ENCODE data around the gene MXRA8.

- no peak for TF ChIP-seq POLR2A (IDR thresholded peaks at IDR 0.05; ENCODE audit: low read length)
- TF ChIP-seq, protein P1, sequence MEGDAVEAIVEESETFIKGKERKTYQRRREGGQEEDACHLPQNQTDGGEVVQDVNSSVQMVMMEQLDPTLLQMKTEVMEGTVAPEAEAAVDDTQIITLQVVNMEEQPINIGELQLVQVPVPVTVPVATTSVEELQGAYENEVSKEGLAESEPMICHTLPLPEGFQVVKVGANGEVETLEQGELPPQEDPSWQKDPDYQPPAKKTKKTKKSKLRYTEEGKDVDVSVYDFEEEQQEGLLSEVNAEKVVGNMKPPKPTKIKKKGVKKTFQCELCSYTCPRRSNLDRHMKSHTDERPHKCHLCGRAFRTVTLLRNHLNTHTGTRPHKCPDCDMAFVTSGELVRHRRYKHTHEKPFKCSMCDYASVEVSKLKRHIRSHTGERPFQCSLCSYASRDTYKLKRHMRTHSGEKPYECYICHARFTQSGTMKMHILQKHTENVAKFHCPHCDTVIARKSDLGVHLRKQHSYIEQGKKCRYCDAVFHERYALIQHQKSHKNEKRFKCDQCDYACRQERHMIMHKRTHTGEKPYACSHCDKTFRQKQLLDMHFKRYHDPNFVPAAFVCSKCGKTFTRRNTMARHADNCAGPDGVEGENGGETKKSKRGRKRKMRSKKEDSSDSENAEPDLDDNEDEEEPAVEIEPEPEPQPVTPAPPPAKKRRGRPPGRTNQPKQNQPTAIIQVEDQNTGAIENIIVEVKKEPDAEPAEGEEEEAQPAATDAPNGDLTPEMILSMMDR (IDR thresholded peaks at IDR 0.05): no peak
- no peak for TF ChIP-seq RFX5 (IDR thresholded peaks at IDR 0.05)
- no peak for TF ChIP-seq FOSB (CRISPR knock-in tag; IDR thresholded peaks at IDR 0.05)
- TF ChIP-seq TFCP2L1 (CRISPR knock-in tag; IDR thresholded peaks at IDR 0.05): no peak
- no peak for TF ChIP-seq ELK1 (IDR thresholded peaks at IDR 0.05; ENCODE audit: low read depth, low read length)
- no peak for TF ChIP-seq JUN (IDR thresholded peaks at IDR 0.05)
- TF ChIP-seq MAX (IDR thresholded peaks at IDR 0.05): no peak
- no peak for TF ChIP-seq SMC3 (IDR thresholded peaks at IDR 0.05)
- TF ChIP-seq HDAC2 (IDR thresholded peaks at IDR 0.05): no peak
- TF ChIP-seq KDM5A (IDR thresholded peaks at IDR 0.05): no peak
- no peak for TF ChIP-seq MYC (IDR thresholded peaks at IDR 0.05; ENCODE audit: borderline replicate concordance, low read length)
- TF ChIP-seq EHF (CRISPR knock-in tag; IDR thresholded peaks at IDR 0.05): no peak
- no peak for TF ChIP-seq ZSCAN20 (CRISPR knock-in tag; IDR thresholded peaks at IDR 0.05)
Observed at GRCh38 chr1:1321477-1321876, 36.9 kb downstream of the MXRA8 start.
